ENCODE results near the gene ELAVL1. TPM values are rescaled to one million over a fixed set of nuclear protein-coding genes. Genes with fewer than 3 reads are reported as not detected.

The ELAVL1 gene
- total RNA-seq, 1 experiment from 2014 or later: 87.2 TPM

- ChIA-PET POLR2A (ENCODE audit: unreplicated experiment) (interaction anchor here (0.5 to 1.5 kb wide), 8 partner anchors 8 to 465 kb away, joined by 3 to 26 read pairs (median 7); partner anchors contain the start of genes LRRC8E, MAP2K7 and TIMM44), CTCF (interaction anchor here (0.5 to 2.6 kb wide), 8 partner anchors 8 to 398 kb away, joined by 3 to 19 read pairs (median 6); partner anchors contain the start of genes MAP2K7 and TIMM44)
- H3K9me2 ChIP-seq (replicated peaks; ENCODE audit: low read length): no peaks in the 10 kb centered on the region
- no peaks in the 10 kb centered on the region for H3F3A ChIP-seq (ENCODE audit: low read length, unreplicated experiment)
- peak overlapping the region; percentile 77 for H3K27ac ChIP-seq (ENCODE audit: low read length)
- no peaks in the 10 kb centered on the region; the same call in 1 of the 2 replicates for H3K36me3 ChIP-seq (ENCODE audit: low read depth, low read length)
- peak overlapping the region; percentile 89 for H3K4me2 ChIP-seq (ENCODE audit: low read length)
- H3K9me3 ChIP-seq (ENCODE audit: low read length): no peaks in the 10 kb centered on the region
- peaks cover 38% of the 10 kb centered on the region for H3K4me1 ChIP-seq (ENCODE audit: insufficient read depth, low read length)
- 0 out of 2 replicates have a peak, but pooled peaks cover 4% of the 10 kb centered on the region for H4K20me1 ChIP-seq (ENCODE audit: low read length)
- peak overlapping the region; percentile 88 for H2AFZ ChIP-seq (ENCODE audit: low read length)
- peak overlapping the region; percentile 87 for H3K4me3 ChIP-seq (ENCODE audit: low read length)
- intact Hi-C loops (cut with micrococcal nuclease): loop anchor here (1.0 to 2.0 kb wide), 2 partner anchors 17 to 52 kb away; partner anchors contain the start of gene MAP2K7
- no TSS peak for BruUV-seq (replicated peaks)
- no peaks in the 10 kb centered on the region for H3K27me3 ChIP-seq (ENCODE audit: low read length)
- TF ChIP-seq EZH2 (IDR thresholded peaks at IDR 0.05; ENCODE audit: low read length, unreplicated experiment): no peak
- TF ChIP-seq EZH2phosphoT487 (IDR thresholded peaks at IDR 0.05; ENCODE audit: borderline replicate concordance, low read length): no peak
- TF ChIP-seq CTCF (conservative IDR thresholded peaks at IDR 0.05; ENCODE audit: low read depth, low read length): no peak
- H3K79me2 ChIP-seq (ENCODE audit: low read length): peaks cover 9% of the 10 kb centered on the region; the same call in 1 of the 2 replicates
- peak; percentile 33 for ATAC-seq
- H3K9ac ChIP-seq (ENCODE audit: low read length): peak overlapping the region; percentile 67
- DNase-seq: peak; percentile 96
Measured at GRCh38 chr19:7920519-7921301, 84.7 kb downstream of the ELAVL1 start.

GRCh38 chr19:7919610-7920518, 85.6 kb downstream of the ELAVL1 start, which contains the start of gene SNAPC2:
Gene SNAPC2, plus strand, starts transcription at chr19:7920338. Its CDS starts 29 bp downstream, at chr19:7920367.
- Histone ChIP-seq H3K36me3 (ENCODE audit: low read depth, low read length) (no peaks in the 10 kb centered on the region; the same call in 1 of the 2 replicates), H2AFZ (ENCODE audit: low read length) (peak within 1 kb of the TSS; percentile 88), H4K20me1 (ENCODE audit: low read length) (0 out of 2 replicates have a peak, but pooled peaks cover 4% of the 10 kb centered on the region), H3K27me3 (ENCODE audit: low read length) (no peaks in the 10 kb centered on the region), H3K9ac (ENCODE audit: low read length) (peak within 1 kb of the TSS; percentile 67), H3K9me3 (ENCODE audit: low read length) (no peaks in the 10 kb centered on the region), H3K4me3 (ENCODE audit: low read length) (peak within 1 kb of the TSS; percentile 87), H3K4me1 (ENCODE audit: insufficient read depth, low read length) (peaks cover 33% of the 10 kb centered on the region), H3K79me2 (ENCODE audit: low read length) (peaks cover 9% of the 10 kb centered on the region; the same call in 1 of the 2 replicates), H3F3A (ENCODE audit: low read length, unreplicated experiment) (no peaks in the 10 kb centered on the region), H3K27ac (ENCODE audit: low read length) (peak within 1 kb of the TSS; percentile 77), H3K4me2 (ENCODE audit: low read length) (peak within 1 kb of the TSS; percentile 89), H3K9me2 (replicated peaks; ENCODE audit: low read length) (no peaks in the 10 kb centered on the region)
- CTCF ChIA-PET: interaction anchor here (0.6 to 2.6 kb wide), 7 partner anchors 9 to 323 kb away, joined by 3 to 19 read pairs (median 7); partner anchors contain the start of genes MAP2K7 and TIMM44
- DNase-seq (peak; percentile 93), ATAC-seq (peak; percentile 52)
- TF ChIP-seq EZH2phosphoT487 (IDR thresholded peaks at IDR 0.05; ENCODE audit: borderline replicate concordance, low read length) (no peak), EZH2 (IDR thresholded peaks at IDR 0.05; ENCODE audit: low read length, unreplicated experiment) (no peak), CTCF (conservative IDR thresholded peaks at IDR 0.05; ENCODE audit: low read depth, low read length) (no peak)
- BruUV-seq (replicated peaks): TSS peak; percentile 27
- POLR2A ChIA-PET (ENCODE audit: unreplicated experiment): interaction anchor here (0.6 to 1.5 kb wide), 12 partner anchors 9 to 525 kb away, joined by 3 to 26 read pairs (median 4); partner anchors contain the start of genes LRRC8E, MAP2K7 and TIMM44
- intact Hi-C loops (cut with micrococcal nuclease): loop anchor here (1.0 to 2.0 kb wide), 2 partner anchors 17 to 51 kb away; partner anchors contain the start of gene MAP2K7
